Measurements from ENCODE around the gene AGAP4.
"Not testable (repeated sequence)": the region's sequence is repeated elsewhere in the genome, so short reads cannot be mapped to it uniquely, and the experiment has no call there.

Gene AGAP4

GRCh38 chr10:45847400-45847799 lies at the start of gene AGAP4:
TSS of gene AGAP4 (minus strand) at chr10:45847500. CDS start at chr10:45847347, 153 bp downstream.
- ATAC-seq, result not testable (repeated sequence)

DNA sequence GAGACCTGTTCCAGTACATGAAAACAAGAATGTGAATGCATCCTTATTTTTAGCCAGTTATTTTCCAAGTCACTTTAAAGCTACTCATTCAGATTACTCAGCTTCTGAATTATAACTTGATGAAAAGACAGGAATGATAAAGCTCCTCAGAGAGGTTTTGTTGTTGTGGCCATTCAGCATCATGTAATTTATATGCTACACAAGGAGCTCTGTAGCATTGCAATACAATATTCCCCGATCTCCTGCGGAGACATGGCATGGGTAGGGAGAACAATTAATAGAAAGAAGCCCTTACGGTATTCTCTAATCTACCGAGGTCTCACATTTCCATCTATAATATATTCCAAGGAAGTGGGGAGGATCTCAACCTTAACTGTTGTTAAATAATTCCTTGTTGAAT lies 43.4 kb upstream of the AGAP4 start:
- not testable (repeated sequence) for ATAC-seq

DNA sequence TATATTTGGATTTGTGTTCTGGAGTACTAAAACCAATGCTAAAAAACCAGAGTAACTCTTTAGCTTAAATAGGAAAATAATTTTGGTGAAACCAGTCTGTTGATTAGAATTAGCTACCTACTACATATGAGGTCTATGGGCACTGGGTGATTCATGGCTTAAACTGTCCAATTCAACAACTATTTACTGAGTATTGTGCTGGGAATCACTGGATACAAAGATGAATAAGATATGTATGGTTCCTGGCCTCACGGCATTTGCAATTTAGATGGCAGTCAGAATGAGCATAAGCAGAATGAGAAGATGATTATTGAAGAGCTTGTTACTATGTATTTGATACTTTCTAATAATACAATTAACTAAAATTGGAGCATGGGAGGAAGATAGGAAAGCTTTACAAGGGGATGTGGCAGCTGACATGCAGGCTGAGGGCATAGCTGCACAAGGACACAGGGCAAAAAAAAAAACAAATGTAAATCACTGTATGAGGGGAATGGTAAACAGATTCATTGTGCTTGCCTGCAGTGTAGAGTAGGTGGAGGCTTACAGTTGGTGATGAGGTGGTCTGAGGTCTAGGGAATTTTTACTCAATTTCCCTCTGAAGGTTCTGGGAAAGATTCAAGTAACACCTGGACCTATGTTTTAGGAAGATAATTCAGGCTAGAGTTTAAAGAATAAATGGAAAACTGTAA lies 42.4 kb upstream of the AGAP4 start:
- not testable (repeated sequence) for ATAC-seq

DNA sequence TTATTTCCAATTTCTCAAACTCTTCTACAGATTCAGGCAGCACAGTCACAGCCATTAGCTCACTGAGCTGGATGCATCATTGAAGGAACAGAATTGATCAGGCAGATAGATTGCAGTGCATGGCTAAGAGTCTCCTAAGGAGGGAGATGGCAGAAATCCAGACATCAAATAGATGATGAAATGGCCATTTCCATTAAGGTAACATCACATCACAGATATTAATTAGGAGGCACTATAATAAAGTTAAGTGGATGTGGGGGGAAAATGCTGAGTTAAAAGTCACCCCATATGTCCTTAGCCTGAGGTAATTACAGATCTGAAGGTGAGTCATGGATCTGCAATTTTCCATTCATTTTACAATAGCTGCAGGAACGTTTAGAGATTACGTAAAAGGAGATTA lies 35.6 kb upstream of the AGAP4 start:
- ATAC-seq, result not testable (repeated sequence)

DNA sequence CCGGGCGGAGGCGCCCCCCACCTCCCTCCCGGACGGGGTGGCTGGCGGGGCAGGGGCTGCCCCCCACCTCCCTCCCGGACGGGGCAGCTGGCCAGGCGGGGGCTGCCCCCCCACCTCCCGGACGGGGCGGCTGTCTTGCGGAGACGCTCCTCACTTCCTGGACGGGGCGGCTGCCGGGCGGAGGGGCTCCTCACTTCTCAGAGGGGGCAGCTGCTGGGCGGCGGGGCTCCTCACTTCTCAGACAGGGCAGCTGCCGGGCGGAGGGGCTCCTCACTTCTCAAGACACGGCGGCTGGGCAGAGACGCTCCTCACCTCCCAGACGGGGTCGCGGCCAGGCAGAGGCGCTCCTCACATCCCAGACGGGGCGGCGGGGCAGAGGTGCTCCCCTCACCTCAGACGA lies 18.1 kb upstream of the AGAP4 start:
- not testable (repeated sequence) for ATAC-seq

DNA sequence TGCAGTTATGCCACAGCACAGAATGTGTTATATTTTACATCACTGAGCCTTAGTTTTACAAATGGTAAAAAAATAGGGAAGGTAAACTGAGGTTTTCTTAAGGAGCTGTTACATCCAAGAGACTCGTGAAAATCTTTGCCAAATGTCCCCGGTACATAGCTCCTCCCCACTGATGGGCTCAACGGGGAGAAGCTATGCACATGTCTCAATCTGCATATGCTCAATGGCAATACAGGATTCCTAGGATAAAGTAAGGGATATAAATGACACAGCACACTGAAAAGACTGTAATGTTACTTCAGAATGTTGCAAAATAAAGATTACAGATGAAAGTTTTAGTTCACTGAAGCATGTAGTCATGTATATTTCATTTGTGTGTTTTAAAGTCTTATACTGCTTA lies 17.0 kb upstream of the AGAP4 start:
- not testable (repeated sequence) for ATAC-seq

DNA sequence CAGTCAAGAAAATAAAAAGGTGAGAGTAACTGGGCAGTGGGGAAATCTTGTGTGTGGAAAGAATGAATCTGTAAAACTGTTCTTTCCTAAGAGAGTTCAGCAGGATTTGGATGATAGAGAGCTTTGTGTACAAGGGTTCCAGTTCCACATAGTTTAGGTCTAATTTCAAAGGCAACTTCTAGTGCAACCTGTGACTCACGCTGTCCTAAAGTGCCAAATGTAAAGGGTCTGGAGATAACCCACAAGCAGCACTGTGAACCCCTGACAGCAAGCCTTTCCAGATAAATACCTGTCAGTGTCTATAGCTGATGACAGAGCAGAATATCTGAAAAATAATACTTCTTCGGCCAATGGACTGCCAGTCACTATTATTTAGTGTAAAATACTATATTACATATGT lies 16.3 kb upstream of the AGAP4 start:
- ATAC-seq, result not testable (repeated sequence)

- not testable (repeated sequence) for ATAC-seq
These were observed 10.6 kb upstream of the AGAP4 start for GRCh38 chr10:45857931-45858330.

- not testable (repeated sequence) for ATAC-seq
These were observed 1.2 kb upstream of the AGAP4 start for GRCh38 chr10:45848467-45848866.

DNA sequence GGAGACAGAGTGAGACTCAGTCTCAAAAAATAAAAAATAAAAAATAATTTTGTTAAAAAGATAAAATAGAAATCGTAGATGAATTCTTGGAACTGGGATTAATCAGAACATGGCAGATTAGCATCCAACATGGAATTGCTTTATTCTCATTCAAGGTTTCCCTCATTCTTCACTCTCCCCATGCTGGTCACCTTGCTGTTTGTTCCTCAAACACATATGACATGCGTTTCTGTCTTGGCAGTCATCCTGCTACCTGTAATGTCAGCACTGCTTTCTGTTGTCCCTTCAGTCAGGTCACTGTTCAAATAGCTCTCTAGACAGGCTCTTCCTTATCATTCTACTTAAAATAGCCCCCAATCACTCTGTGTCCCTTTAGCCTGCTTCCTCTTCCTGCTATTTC lies 24.4 kb downstream of the AGAP4 start:
- ATAC-seq, result not testable (repeated sequence)

DNA sequence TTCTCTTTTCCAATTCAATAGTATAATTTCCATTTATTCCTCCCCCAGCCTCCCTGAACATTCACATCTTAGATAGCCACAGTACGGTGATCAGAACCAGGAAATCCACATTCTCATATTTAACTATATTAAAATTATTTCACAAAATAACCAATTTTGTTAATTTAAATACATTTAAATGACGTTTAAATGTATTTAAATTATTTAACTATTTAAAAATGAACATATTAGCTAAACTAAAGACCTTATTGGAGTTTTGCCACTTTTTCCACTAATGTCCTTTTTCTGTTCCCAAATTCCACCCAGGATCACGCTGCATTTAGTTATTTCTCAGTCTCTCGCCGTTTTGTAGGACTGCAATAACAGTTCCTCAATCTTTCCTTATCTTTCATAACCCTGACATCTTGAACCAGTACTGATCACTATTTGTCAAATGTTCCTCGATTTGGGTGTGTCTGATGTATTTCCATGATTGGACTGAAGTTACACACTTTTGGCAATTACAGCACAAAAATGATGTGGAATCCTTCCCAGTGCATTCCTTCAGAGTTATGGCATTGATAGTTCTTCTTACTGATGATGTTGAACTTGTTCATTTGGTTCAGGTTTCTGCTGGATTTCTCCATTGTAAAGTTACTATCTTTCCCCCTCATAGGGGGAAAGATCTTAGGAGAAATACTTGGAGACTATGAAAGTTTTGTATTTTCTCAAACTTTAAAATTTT lies 27.0 kb downstream of the AGAP4 start:
- ATAC-seq, result not testable (repeated sequence)

DNA sequence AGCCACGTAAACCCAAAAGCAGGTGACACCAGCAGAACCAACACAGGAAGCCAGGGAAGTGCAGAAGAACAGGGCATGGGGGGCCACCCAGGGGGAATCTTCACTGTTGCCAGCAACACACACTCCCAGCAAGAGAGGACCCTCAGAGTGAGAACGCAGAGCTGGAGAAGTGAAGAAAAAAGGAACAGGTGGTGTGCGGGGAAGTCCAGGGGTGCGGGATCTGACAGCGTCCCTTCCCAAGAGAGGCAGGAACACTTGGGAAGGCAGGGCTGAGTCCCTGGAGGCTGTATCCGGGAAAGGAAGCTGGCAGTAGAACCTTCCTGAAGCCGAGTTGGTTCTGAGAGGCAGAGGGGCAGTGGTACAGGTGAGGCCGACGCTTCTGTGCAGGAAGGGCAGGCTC lies 27.7 kb downstream of the AGAP4 start:
- no peak for ATAC-seq

GRCh38 chr10:45817912-45818311 lies 29.4 kb downstream of the AGAP4 start:
- no peak for ATAC-seq

DNA sequence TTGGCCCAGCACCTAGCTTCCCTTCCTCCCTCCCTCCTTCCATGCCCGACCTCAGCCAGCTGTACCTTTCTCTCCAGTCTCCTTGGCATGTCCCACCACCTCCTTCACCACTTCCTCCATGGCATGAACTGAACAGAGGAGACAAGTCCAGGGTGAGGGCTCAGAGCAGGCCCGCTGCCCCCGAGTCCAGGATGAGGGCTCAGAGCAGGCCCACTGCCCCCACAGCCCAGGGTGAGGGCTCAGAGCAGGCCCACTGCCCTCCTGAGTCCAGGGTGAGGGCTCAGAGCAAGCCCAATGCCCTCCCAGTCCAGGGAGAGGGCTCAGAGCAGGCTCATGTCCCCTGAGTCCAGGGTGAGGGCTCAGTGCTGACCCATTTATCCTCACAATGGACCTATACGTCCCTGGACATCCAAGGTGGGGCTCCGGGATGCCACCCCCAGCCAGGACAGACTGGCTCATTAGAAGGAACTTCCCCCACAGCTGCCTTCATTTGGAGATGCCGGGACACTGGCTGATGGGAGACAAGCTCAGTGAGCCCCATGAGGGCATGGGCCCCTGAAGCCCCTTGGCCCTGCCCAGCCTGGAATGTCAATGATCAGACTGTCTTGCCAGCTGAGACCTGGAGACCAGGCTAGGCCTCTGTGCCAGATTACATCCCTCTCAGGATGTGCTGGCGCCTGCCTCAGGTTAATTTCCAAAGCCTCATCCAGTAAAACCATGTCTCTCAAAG lies 30.0 kb downstream of the AGAP4 start:
- ATAC-seq, result no peak

DNA sequence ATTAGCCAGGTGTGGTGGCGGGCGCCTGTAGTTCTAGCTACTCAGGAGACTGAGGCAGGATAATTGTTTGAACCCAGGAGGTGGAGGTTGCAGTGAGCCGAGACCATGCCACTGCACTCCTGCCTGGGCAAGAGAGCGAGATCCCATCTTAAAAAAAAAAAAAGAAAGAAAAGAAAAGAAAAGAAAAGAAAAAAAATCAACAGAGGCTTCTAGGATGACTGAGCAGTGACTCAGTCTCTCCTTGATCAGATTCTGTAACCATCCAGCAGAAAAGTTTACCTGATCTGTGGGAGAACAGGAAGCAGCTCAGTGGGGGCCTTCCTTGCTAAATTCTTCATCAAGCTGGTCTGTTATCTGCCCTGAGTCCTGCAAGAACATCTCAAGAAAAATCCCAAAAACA lies 33.2 kb downstream of the AGAP4 start:
- ATAC-seq, result not testable (repeated sequence)

GRCh38 chr10:45812959-45813358 lies 34.3 kb downstream of the AGAP4 start:
- ATAC-seq, result not testable (repeated sequence)

GRCh38 chr10:45811075-45811474 lies 36.2 kb downstream of the AGAP4 start:
- ATAC-seq, result no peak

DNA sequence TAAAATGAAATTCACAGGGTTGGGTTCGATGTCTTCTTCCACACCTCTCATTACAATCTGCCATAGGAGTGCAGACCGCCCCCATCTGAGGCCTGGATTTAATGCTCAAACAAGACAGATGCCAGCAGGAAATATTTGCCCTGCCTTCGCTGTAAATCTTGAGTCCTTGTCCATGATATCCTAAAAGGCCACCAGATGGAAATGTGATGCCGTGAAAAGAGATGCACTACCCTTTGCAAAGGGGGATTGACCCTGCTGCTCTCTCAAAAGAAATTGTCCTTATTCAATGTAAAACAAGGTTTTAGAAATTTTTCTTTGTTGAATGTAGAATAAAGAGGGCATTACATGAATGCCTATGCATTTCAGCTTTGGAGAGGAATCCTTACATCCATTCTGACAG lies 37.5 kb downstream of the AGAP4 start:
- ATAC-seq, result no peak

GRCh38 chr10:45804996-45805395 lies 42.3 kb downstream of the AGAP4 start:
- ATAC-seq, result not testable (repeated sequence)

GRCh38 chr10:45803060-45804010 lies 44.0 kb downstream of the AGAP4 start:
- not testable (repeated sequence) for ATAC-seq

DNA sequence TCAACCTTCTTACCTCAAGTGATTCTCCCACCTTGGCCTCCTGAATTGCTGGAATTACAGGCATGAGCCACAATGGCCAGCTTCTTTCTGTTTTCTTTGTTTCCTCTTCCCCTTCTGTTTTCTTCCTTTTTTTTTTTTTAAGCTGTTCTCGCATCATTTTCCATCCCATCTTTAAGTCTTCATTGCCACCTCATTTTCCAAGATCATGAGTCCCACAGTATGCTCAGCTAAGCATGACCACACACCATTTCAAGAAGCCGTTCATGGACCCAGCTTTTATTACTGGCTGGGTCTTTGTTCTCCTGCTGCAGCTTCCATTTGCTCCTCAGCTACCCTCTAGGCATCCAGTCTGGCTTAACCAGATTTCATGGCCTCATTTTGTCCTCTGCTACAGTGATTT lies 52.5 kb downstream of the AGAP4 start:
- ATAC-seq, result not testable (repeated sequence)

DNA sequence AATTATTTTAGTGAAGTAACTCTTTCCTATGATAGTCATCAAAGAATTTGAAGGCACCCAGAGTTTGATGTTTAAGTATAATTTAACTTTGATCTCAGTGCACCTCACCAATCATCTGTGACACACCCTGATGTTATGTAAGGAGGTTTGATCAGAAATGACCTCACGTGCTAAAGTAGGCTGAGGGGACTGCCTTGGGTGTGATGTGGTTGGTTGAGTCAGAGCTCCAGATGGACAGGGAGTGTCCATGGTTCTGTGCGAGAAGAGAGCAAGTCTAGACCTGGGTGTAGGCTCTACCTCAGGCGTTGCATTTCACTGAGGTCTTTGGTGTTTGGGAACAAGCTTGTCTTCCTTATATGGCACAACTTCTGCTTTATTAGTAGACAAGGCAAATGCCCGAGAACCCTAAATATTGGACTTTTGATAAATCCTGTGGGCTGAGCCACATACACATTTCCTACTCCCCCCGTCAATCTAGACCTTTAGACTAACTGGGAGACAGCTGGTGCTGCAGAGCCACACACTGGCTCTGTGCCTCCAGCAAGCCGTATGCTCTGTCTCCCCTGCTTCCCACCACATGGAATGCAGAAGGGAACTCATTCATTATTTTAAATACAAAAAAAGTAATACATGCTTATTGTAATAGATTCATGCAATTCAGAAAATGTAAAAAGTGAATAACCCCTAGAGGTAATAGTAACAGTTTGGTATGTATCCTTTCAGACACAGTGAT lies 56.4 kb downstream of the AGAP4 start:
- ATAC-seq, result not testable (repeated sequence)
